Transverse colon (tissue), 3 donors: ENCODE data around the gene ZNF74.

Source experiments
- EP300 ChIP-seq: sonication (generic); formaldehyde crosslinking; IDR thresholded peaks from one replicate; pipeline ENCODE4 v1.6.1; 2017; ENCODE audit warnings: antibody characterized with exemption, low read depth
- POLR2AphosphoS5 ChIP-seq, 3 donors: sonication (generic); formaldehyde crosslinking; IDR thresholded peaks; one replicate each; pipeline ENCODE4 v1.6.1; 2016; ENCODE audit warnings: antibody characterized with exemption in 3 of 3

GRCh38 chr22:20431511-20432192, 37.7 kb downstream of the ZNF74 start:
- no peak for TF ChIP-seq EP300
- TF ChIP-seq POLR2AphosphoS5 (IDR thresholded peaks at IDR 0.05) = no peak
